ENCODE data around the gene PARVG.

The PARVG gene

GRCh38 chr22:44256085-44256484, 75.4 kb downstream of the PARVG start:
- Histone ChIP-seq H3K79me2 (ENCODE audit: insufficient read depth, low read length) (no peaks in the 10 kb centered on the region), H3K4me2 (ENCODE audit: insufficient read depth, low read length) (no peak overlapping the region), H3K4me3 (ENCODE audit: low read depth in 1 of 2, low read length in 2 of 2) (no peak overlapping the region), H3K36me3 (ENCODE audit: insufficient read depth, low read length) (no peaks in the 10 kb centered on the region), H3K4me1 (ENCODE audit: insufficient read depth, low read length) (no peaks in the 10 kb centered on the region), H2AFZ (ENCODE audit: low read depth, low read length) (no peak overlapping the region), H3K9ac (ENCODE audit: low read depth, low read length) (no peak overlapping the region), H3K9me3 (ENCODE audit: insufficient read depth, low read length, severe bottlenecking) (no peaks in the 10 kb centered on the region), H3K27ac (ENCODE audit: low read length) (no peak overlapping the region), H4K20me1 (ENCODE audit: insufficient read depth, low read length) (no peaks in the 10 kb centered on the region; the same call in 1 of the 2 replicates), H3K27me3 (ENCODE audit: insufficient read depth, low read length, poor library complexity) (no peaks in the 10 kb centered on the region)
- no peak for ATAC-seq (ENCODE audit: insufficient read depth, low read depth)
- no peak for DNase-seq
- TF ChIP-seq CTCF (IDR thresholded peaks at IDR 0.05; ENCODE audit: borderline replicate concordance, extremely low read depth, low read length, poor library complexity, severe bottlenecking) (no peak), EZH2 (IDR thresholded peaks at IDR 0.05; ENCODE audit: borderline replicate concordance, low read depth, low read length, severe bottlenecking) (no peak)

GRCh38 chr22:44256556-44257485, 76.1 kb downstream of the PARVG start:
- Histone ChIP-seq H3K27ac (ENCODE audit: low read length) (no peak overlapping the region), H3K36me3 (ENCODE audit: insufficient read depth, low read length) (no peaks in the 10 kb centered on the region), H3K79me2 (ENCODE audit: insufficient read depth, low read length) (no peaks in the 10 kb centered on the region), H2AFZ (ENCODE audit: low read depth, low read length) (no peak overlapping the region), H3K27me3 (ENCODE audit: insufficient read depth, low read length, poor library complexity) (no peaks in the 10 kb centered on the region), H3K9ac (ENCODE audit: low read depth, low read length) (no peak overlapping the region), H3K4me3 (ENCODE audit: low read depth in 1 of 2, low read length in 2 of 2) (no peak overlapping the region), H4K20me1 (ENCODE audit: insufficient read depth, low read length) (no peaks in the 10 kb centered on the region; the same call in 1 of the 2 replicates), H3K4me1 (ENCODE audit: insufficient read depth, low read length) (no peaks in the 10 kb centered on the region), H3K4me2 (ENCODE audit: insufficient read depth, low read length) (no peak overlapping the region), H3K9me3 (ENCODE audit: insufficient read depth, low read length, severe bottlenecking) (no peaks in the 10 kb centered on the region)
- ATAC-seq (ENCODE audit: insufficient read depth, low read depth) (no peak), DNase-seq (no peak)
- TF ChIP-seq EZH2 (IDR thresholded peaks at IDR 0.05; ENCODE audit: borderline replicate concordance, low read depth, low read length, severe bottlenecking): no peak
- no peak for TF ChIP-seq CTCF (IDR thresholded peaks at IDR 0.05; ENCODE audit: borderline replicate concordance, extremely low read depth, low read length, poor library complexity, severe bottlenecking)

Measured in DND-41 (cell line).